Prostate gland (tissue), 2 donors: Measurements from ENCODE around the gene GALNT8. TPM values are rescaled to one million over a fixed set of nuclear protein-coding genes. Genes with fewer than 3 reads are reported as not detected.

Experiments used
- DNase-seq: peaks from one replicate; pipeline ENCODE4 v3.0.0-alpha.2; 2019; ENCODE audit warnings: low spot score
- H3K27ac ChIP-seq, 2 donors: fragments of 200-600 bp; sonication (generic); 2 replicates each; pipeline ENCODE4 v1.5.1; 2017 to 2019
- H3K27me3 ChIP-seq: fragments of 200-600 bp; sonication (generic); replicated peaks from 2 replicates; pipeline ENCODE4 v1.5.1; 2019; ENCODE audit not compliant: insufficient read depth
- H3K36me3 ChIP-seq, 2 donors: fragments of 200-600 bp; sonication (generic); 1 replicate in 1 of 2; 2 replicates in 1 of 2; pipeline versions ENCODE4 v1.5.1 to v1.8.1; 2017 to 2019
- H3K4me1 ChIP-seq: fragments of 200-600 bp; sonication (generic); replicated peaks from 2 replicates; pipeline ENCODE4 v1.5.1; 2019
- H3K4me3 ChIP-seq, 2 donors: fragments of 200-600 bp; sonication (generic); 2 replicates each; pipeline ENCODE4 v1.5.1; 2017 to 2019
- H3K9me3 ChIP-seq: fragments of 200-600 bp; sonication (generic); 2 replicates; pipeline ENCODE4 v1.5.1; 2017
- CTCF ChIP-seq, 4 experiments: fragments of 200-600 bp in 2 of 4; fragments of 450-650 bp in 2 of 4; sonication (generic) in 2 of 4; IDR thresholded peaks; 1 replicate in 3 of 4; 2 replicates in 1 of 4; pipeline ENCODE4 v1.5.1; 2016 to 2019; ENCODE audit warnings: antibody characterized with exemption in 4 of 4, mild to moderate bottlenecking in 2 of 4, moderate library complexity in 2 of 4
- POLR2A ChIP-seq: fragments of 450-650 bp; IDR thresholded peaks from one replicate; pipeline ENCODE4 v1.6.1; 2016; ENCODE audit warnings: antibody characterized with exemption, mild to moderate bottlenecking
- POLR2AphosphoS5 ChIP-seq: sonication (generic); formaldehyde crosslinking; IDR thresholded peaks from one replicate; pipeline ENCODE4 v1.6.1; 2017; ENCODE audit warnings: antibody characterized with exemption
- WGBS: methylation state at CpG from one replicate; pipeline ENCODE4 v1.1.5; 2018; 5-methylcytosine and 5-hydroxymethylcytosine counted together
- intact Hi-C: fragments of 100-400 bp; cut with DNase I; formaldehyde crosslinking; loops from one replicate; pipeline ENCODE4 v1.14.2; 2022
- total RNA-seq, 2 donors: library from RNA; depleted of rRNA; stranded (reverse); fragments of >200 nt; gene quantifications; one replicate each; pipeline ENCODE4 v1.1.0, GENCODE V29; 2016

The GALNT8 gene
- total RNA-seq, 2 donors from 2014 or later, result 0.41 to 5.1 TPM

- Histone ChIP-seq H3K9me3 (no peaks in the 10 kb centered on the region), H3K27ac (no peak overlapping the region), H3K4me1 (no peaks in the 10 kb centered on the region), H3K36me3 (no peaks in the 10 kb centered on the region), H3K27me3 (no peaks in the 10 kb centered on the region), H3K4me3 (no peak overlapping the region)
- TF ChIP-seq POLR2AphosphoS5 (no peak), POLR2A (no peak), CTCF (IDR thresholded peaks at IDR 0.05) (no peak)
- DNase-seq, result no peak
- intact Hi-C loops, result loop anchor here (10.0 kb wide), 1 partner anchor 408 kb away; no protein-coding TSS in a partner anchor
- 79% methylated on average over 7 of the region's 7 CpGs for WGBS
Observed at GRCh38 chr12:4762773-4763172, 42.6 kb downstream of the GALNT8 start.

- Histone ChIP-seq H3K4me1 (no peaks in the 10 kb centered on the region), H3K4me3 (no peak overlapping the region), H3K27me3 (no peaks in the 10 kb centered on the region), H3K36me3 (no peaks in the 10 kb centered on the region), H3K9me3 (no peaks in the 10 kb centered on the region), H3K27ac (no peak overlapping the region)
- no peak for TF ChIP-seq POLR2A
- no peak for TF ChIP-seq CTCF (IDR thresholded peaks at IDR 0.05)
- TF ChIP-seq POLR2AphosphoS5, result no peak
- intact Hi-C loops, result loop anchor here (10.0 kb wide), 1 partner anchor 409 kb away; no protein-coding TSS in a partner anchor
- 32% methylated on average over 18 of the region's 18 CpGs for WGBS
- DNase-seq, result no peak
Observed at GRCh38 chr12:4763549-4763948, 43.3 kb downstream of the GALNT8 start.

GRCh38 chr12:4766445-4766844 is 46.2 kb downstream of the GALNT8 start:
- no peak for DNase-seq
- Histone ChIP-seq H3K9me3 (no peaks in the 10 kb centered on the region), H3K36me3 (no peaks in the 10 kb centered on the region), H3K27ac (no peak overlapping the region), H3K4me1 (no peaks in the 10 kb centered on the region), H3K27me3 (no peaks in the 10 kb centered on the region), H3K4me3 (no peak overlapping the region)
- TF ChIP-seq POLR2AphosphoS5 (no peak), POLR2A (no peak), CTCF (IDR thresholded peaks at IDR 0.05) (no peak)
- 86% methylated on average over 6 of the region's 6 CpGs for WGBS
- intact Hi-C loops, result loop anchor here (10.0 kb wide), 1 partner anchor 412 kb away; no protein-coding TSS in a partner anchor

- H3K27me3 ChIP-seq, result no peaks in the 10 kb centered on the region
- H3K9me3 ChIP-seq, result no peaks in the 10 kb centered on the region
- H3K27ac ChIP-seq, result no peak overlapping the region
- no peak overlapping the region for H3K4me3 ChIP-seq
- intact Hi-C loops, result loop anchor here (10.0 kb wide), 1 partner anchor 412 kb away; no protein-coding TSS in a partner anchor
- no peaks in the 10 kb centered on the region for H3K4me1 ChIP-seq
- H3K36me3 ChIP-seq, result no peaks in the 10 kb centered on the region
- TF ChIP-seq POLR2A (no peak), POLR2AphosphoS5 (no peak), CTCF (IDR thresholded peaks at IDR 0.05) (no peak)
- 74% methylated on average over 2 of the region's 2 CpGs for WGBS
- DNase-seq, result no peak
Observed at GRCh38 chr12:4767186-4767585, 47.0 kb downstream of the GALNT8 start.

GRCh38 chr12:4768341-4768740 is 48.1 kb downstream of the GALNT8 start:
- Histone ChIP-seq H3K4me3 (no peak overlapping the region), H3K27me3 (no peaks in the 10 kb centered on the region), H3K9me3 (no peaks in the 10 kb centered on the region), H3K36me3 (no peaks in the 10 kb centered on the region), H3K4me1 (no peaks in the 10 kb centered on the region), H3K27ac (no peak overlapping the region)
- WGBS, result 83% methylated on average over 2 of the region's 2 CpGs
- intact Hi-C loops, result loop anchor here (10.0 kb wide), 1 partner anchor 414 kb away; no protein-coding TSS in a partner anchor
- DNase-seq, result no peak
- TF ChIP-seq POLR2AphosphoS5 (no peak), POLR2A (no peak), CTCF (IDR thresholded peaks at IDR 0.05) (no peak)
